Activated CD8-positive, alpha-beta memory T cell treated with anti-CD3 and anti-CD28 coated beads, Interleukin-2, amount 10 ng/mL, durations not matched to agents 7 days and 5 days (primary cell): ENCODE data around the gene ZNF423. TPM values are rescaled to one million over a fixed set of nuclear protein-coding genes. Genes with fewer than 3 reads are reported as not detected.

Experiments
- ATAC-seq: fragments of 150-1000 bp; cut with Tn5 transposase; one replicate; pipeline ENCODE4 v1.10.0; 2021; ENCODE audit warnings: moderate library complexity
- CTCF ChIA-PET: fragments of 350-600 bp; sonication (Branson Sonifier 250); formaldehyde crosslinking; loops from one replicate; lab custom pipeline; 2021; ENCODE audit warnings: antibody characterized with exemption; lab: Charles Lee
- DNase-seq: peaks from one replicate; pipeline ENCODE4 v3.0.0-alpha.2; 2020
- H3K27ac Mint-ChIP-seq: one replicate; pipeline ENCODE4 v1.8.0; 2021; ENCODE audit warnings: mild to moderate bottlenecking, mixed read lengths
- H3K27me3 Mint-ChIP-seq: one replicate; pipeline ENCODE4 v1.8.0; 2021; ENCODE audit warnings: mixed read lengths
- H3K36me3 Mint-ChIP-seq: one replicate; pipeline ENCODE4 v1.8.0; 2021; ENCODE audit warnings: mild to moderate bottlenecking, mixed read lengths
- H3K4me1 Mint-ChIP-seq: one replicate; pipeline ENCODE4 v1.8.0; 2021; ENCODE audit warnings: mixed read lengths
- H3K4me3 Mint-ChIP-seq: one replicate; pipeline ENCODE4 v1.8.0; 2021; ENCODE audit warnings: mild to moderate bottlenecking, moderate library complexity, mixed read lengths
- H3K9me3 Mint-ChIP-seq: one replicate; pipeline ENCODE4 v1.8.0; 2022; ENCODE audit warnings: low read depth, mixed read lengths
- total RNA-seq, 2 experiments: library from RNA; stranded (reverse); gene quantifications; one replicate each; pipeline ENCODE4 v1.2.3, GENCODE V29; 2021

ZNF423 gene
- total RNA-seq, 2 experiments from 2014 or later = not detected

- no peaks in the 10 kb centered on the region for H3K4me1 Mint-ChIP-seq
- CTCF ChIA-PET = no interaction called here
- peaks cover 18% of the 10 kb centered on the region for H3K27me3 Mint-ChIP-seq
- no peaks in the 10 kb centered on the region for H3K36me3 Mint-ChIP-seq
- DNase-seq = no peak
- no peak overlapping the region for H3K27ac Mint-ChIP-seq
- no peak overlapping the region for H3K4me3 Mint-ChIP-seq
- no peak for ATAC-seq
- no peaks in the 10 kb centered on the region for H3K9me3 Mint-ChIP-seq
These were observed 371.5 kb downstream of the ZNF423 start for GRCh38 chr16:49484451-49484849.

GRCh38 chr16:49483651-49484450 lies 372.1 kb downstream of the ZNF423 start:
- no peak overlapping the region for H3K27ac Mint-ChIP-seq
- no peaks in the 10 kb centered on the region for H3K36me3 Mint-ChIP-seq
- no peak for ATAC-seq
- H3K4me1 Mint-ChIP-seq = no peaks in the 10 kb centered on the region
- CTCF ChIA-PET = no interaction called here
- DNase-seq = no peak
- H3K9me3 Mint-ChIP-seq = no peaks in the 10 kb centered on the region
- no peak overlapping the region for H3K4me3 Mint-ChIP-seq
- peaks cover 18% of the 10 kb centered on the region for H3K27me3 Mint-ChIP-seq

GRCh38 chr16:49483251-49483650 lies 372.7 kb downstream of the ZNF423 start:
- DNase-seq (no peak), ATAC-seq (no peak)
- H3K9me3 Mint-ChIP-seq = no peaks in the 10 kb centered on the region
- no peak overlapping the region for H3K4me3 Mint-ChIP-seq
- no peak overlapping the region for H3K27ac Mint-ChIP-seq
- CTCF ChIA-PET = no interaction called here
- H3K36me3 Mint-ChIP-seq = no peaks in the 10 kb centered on the region
- no peaks in the 10 kb centered on the region for H3K4me1 Mint-ChIP-seq
- peaks cover 18% of the 10 kb centered on the region for H3K27me3 Mint-ChIP-seq

GRCh38 chr16:49482690-49483089 lies 373.2 kb downstream of the ZNF423 start:
- no peak for ATAC-seq
- H3K9me3 Mint-ChIP-seq = no peaks in the 10 kb centered on the region
- peaks cover 18% of the 10 kb centered on the region for H3K27me3 Mint-ChIP-seq
- no peaks in the 10 kb centered on the region for H3K36me3 Mint-ChIP-seq
- no peaks in the 10 kb centered on the region for H3K4me1 Mint-ChIP-seq
- CTCF ChIA-PET = no interaction called here
- no peak overlapping the region for H3K27ac Mint-ChIP-seq
- no peak for DNase-seq
- H3K4me3 Mint-ChIP-seq = no peak overlapping the region

GRCh38 chr16:49478616-49479015 lies 377.3 kb downstream of the ZNF423 start:
- H3K36me3 Mint-ChIP-seq = no peaks in the 10 kb centered on the region
- H3K27ac Mint-ChIP-seq = no peak overlapping the region
- DNase-seq (no peak), ATAC-seq (no peak)
- H3K4me3 Mint-ChIP-seq = no peak overlapping the region
- H3K9me3 Mint-ChIP-seq = no peaks in the 10 kb centered on the region
- H3K27me3 Mint-ChIP-seq = peaks cover 18% of the 10 kb centered on the region
- H3K4me1 Mint-ChIP-seq = no peaks in the 10 kb centered on the region
- CTCF ChIA-PET = no interaction called here

GRCh38 chr16:49478107-49478506 lies 377.8 kb downstream of the ZNF423 start:
- no peak overlapping the region for H3K27ac Mint-ChIP-seq
- H3K4me1 Mint-ChIP-seq = no peaks in the 10 kb centered on the region
- DNase-seq (no peak), ATAC-seq (no peak)
- peaks cover 17% of the 10 kb centered on the region for H3K27me3 Mint-ChIP-seq
- CTCF ChIA-PET = interaction anchor here (1.0 kb wide), 1 partner anchor 14 kb away, joined by 4 read pairs; no protein-coding TSS in a partner anchor
- H3K9me3 Mint-ChIP-seq = no peaks in the 10 kb centered on the region
- no peaks in the 10 kb centered on the region for H3K36me3 Mint-ChIP-seq
- no peak overlapping the region for H3K4me3 Mint-ChIP-seq

GRCh38 chr16:49477250-49477895 lies 378.5 kb downstream of the ZNF423 start:
- DNase-seq (no peak), ATAC-seq (no peak)
- no peak overlapping the region for H3K27ac Mint-ChIP-seq
- H3K9me3 Mint-ChIP-seq = no peaks in the 10 kb centered on the region
- H3K27me3 Mint-ChIP-seq = peaks cover 11% of the 10 kb centered on the region
- H3K36me3 Mint-ChIP-seq = no peaks in the 10 kb centered on the region
- no peak overlapping the region for H3K4me3 Mint-ChIP-seq
- CTCF ChIA-PET = interaction anchor here (1.0 kb wide), 1 partner anchor 14 kb away, joined by 4 read pairs; no protein-coding TSS in a partner anchor
- H3K4me1 Mint-ChIP-seq = no peaks in the 10 kb centered on the region

GRCh38 chr16:49474741-49475140 lies 381.2 kb downstream of the ZNF423 start:
- no peak overlapping the region for H3K27ac Mint-ChIP-seq
- no peaks in the 10 kb centered on the region for H3K36me3 Mint-ChIP-seq
- CTCF ChIA-PET = no interaction called here
- H3K4me1 Mint-ChIP-seq = no peaks in the 10 kb centered on the region
- H3K9me3 Mint-ChIP-seq = no peaks in the 10 kb centered on the region
- ATAC-seq (no peak), DNase-seq (no peak)
- no peak overlapping the region for H3K4me3 Mint-ChIP-seq
- no peaks in the 10 kb centered on the region for H3K27me3 Mint-ChIP-seq

- no peak overlapping the region for H3K4me3 Mint-ChIP-seq
- no peaks in the 10 kb centered on the region for H3K4me1 Mint-ChIP-seq
- no peak overlapping the region for H3K27ac Mint-ChIP-seq
- DNase-seq = no peak
- CTCF ChIA-PET = no interaction called here
- H3K9me3 Mint-ChIP-seq = no peaks in the 10 kb centered on the region
- H3K27me3 Mint-ChIP-seq = no peaks in the 10 kb centered on the region
- no peak for ATAC-seq
- no peaks in the 10 kb centered on the region for H3K36me3 Mint-ChIP-seq
These were observed 382.1 kb downstream of the ZNF423 start for GRCh38 chr16:49473773-49474172.

- no peak for ATAC-seq
- Mint-ChIP-seq H3K27ac (no peak overlapping the region), H3K36me3 (no peaks in the 10 kb centered on the region), H3K27me3 (no peaks in the 10 kb centered on the region), H3K4me1 (no peaks in the 10 kb centered on the region), H3K9me3 (no peaks in the 10 kb centered on the region), H3K4me3 (no peak overlapping the region)
- peak; percentile 30 for DNase-seq
- CTCF ChIA-PET = no interaction called here
These were observed 382.8 kb downstream of the ZNF423 start for GRCh38 chr16:49473131-49473530.

GRCh38 chr16:49472598-49472997 lies 383.3 kb downstream of the ZNF423 start:
- Mint-ChIP-seq H3K36me3 (no peaks in the 10 kb centered on the region), H3K4me1 (no peaks in the 10 kb centered on the region), H3K27me3 (no peaks in the 10 kb centered on the region), H3K27ac (no peak overlapping the region), H3K9me3 (no peaks in the 10 kb centered on the region), H3K4me3 (no peak overlapping the region)
- CTCF ChIA-PET = no interaction called here
- ATAC-seq (no peak), DNase-seq (peak; percentile 27)

- CTCF ChIA-PET = no interaction called here
- ATAC-seq = no peak
- Mint-ChIP-seq H3K27me3 (no peaks in the 10 kb centered on the region), H3K27ac (no peak overlapping the region), H3K9me3 (no peaks in the 10 kb centered on the region), H3K4me3 (no peak overlapping the region), H3K4me1 (no peaks in the 10 kb centered on the region), H3K36me3 (no peaks in the 10 kb centered on the region)
- peak; percentile 18 for DNase-seq
These were observed 384.7 kb downstream of the ZNF423 start for GRCh38 chr16:49471038-49471727.

GRCh38 chr16:49470513-49470991 lies 385.4 kb downstream of the ZNF423 start:
- no peaks in the 10 kb centered on the region for H3K27me3 Mint-ChIP-seq
- DNase-seq (peak; percentile 16), ATAC-seq (no peak)
- CTCF ChIA-PET = no interaction called here
- no peak overlapping the region for H3K27ac Mint-ChIP-seq
- no peaks in the 10 kb centered on the region for H3K9me3 Mint-ChIP-seq
- H3K4me1 Mint-ChIP-seq = no peaks in the 10 kb centered on the region
- H3K36me3 Mint-ChIP-seq = no peaks in the 10 kb centered on the region
- H3K4me3 Mint-ChIP-seq = no peak overlapping the region
